ENCODE data around the gene TAS1R3. TPM values are rescaled to one million over a fixed set of nuclear protein-coding genes. Genes with fewer than 3 reads are reported as not detected.
A peak's percentile ranks its signal among the peaks of the same experiment; 100 is the strongest.

TAS1R3 gene
- total RNA-seq, 2 donors from 2014 or later, result 0.09 to 0.35 TPM

- Mint-ChIP-seq H3K4me1 (peaks cover 20% of the 10 kb centered on the region), H3K27me3 (ENCODE audit: insufficient read depth) (peaks cover 10% of the 10 kb centered on the region), H3K36me3 (ENCODE audit: low read depth) (no peaks in the 10 kb centered on the region), H3K27ac (no peak overlapping the region), H3K9me3 (no peaks in the 10 kb centered on the region), H3K4me3 (no peak overlapping the region)
- no peak for TF ChIP-seq CTCF (conservative IDR thresholded peaks at IDR 0.05)
- WGBS, 2 experiments (ENCODE audit: insufficient coverage in 1 of 2, insufficient read length in 1 of 2), result 85 to 100% methylated on average over 2 to 6 of the region's 6 CpGs
- H3K27me3 ChIP-seq (ENCODE audit: control insufficient read depth, insufficient read depth, low read length, poor library complexity, severe bottlenecking), result no peaks in the 10 kb centered on the region
- H3K27ac ChIP-seq (ENCODE audit: low read depth, low read length), result peak overlapping the region; percentile 94
- no peak overlapping the region for H3K9ac ChIP-seq (ENCODE audit: extremely low read depth, low read length, poor library complexity, severe bottlenecking)
- H3K4me1 ChIP-seq (ENCODE audit: control insufficient read depth, insufficient read depth, low read length), result peaks cover 3% of the 10 kb centered on the region
- no peak for DNase-seq
- no peaks in the 10 kb centered on the region for H3K9me3 ChIP-seq (ENCODE audit: control insufficient read depth, low read length)
- H3K4me3 ChIP-seq (ENCODE audit: low read length), result peak overlapping the region; percentile 81
- no peaks in the 10 kb centered on the region for H3K36me3 ChIP-seq (ENCODE audit: control insufficient read depth, insufficient read depth, low read length)
Measured at GRCh38 chr1:1359308-1359663, 28.2 kb downstream of the TAS1R3 start.

- Histone ChIP-seq H3K9me3 (ENCODE audit: control insufficient read depth, low read length) (no peaks in the 10 kb centered on the region), H3K4me3 (ENCODE audit: low read length) (no peak overlapping the region), H3K36me3 (ENCODE audit: control insufficient read depth, insufficient read depth, low read length) (no peaks in the 10 kb centered on the region), H3K27me3 (ENCODE audit: control insufficient read depth, insufficient read depth, low read length, poor library complexity, severe bottlenecking) (no peaks in the 10 kb centered on the region), H3K4me1 (ENCODE audit: control insufficient read depth, insufficient read depth, low read length) (peaks cover 3% of the 10 kb centered on the region), H3K9ac (ENCODE audit: extremely low read depth, low read length, poor library complexity, severe bottlenecking) (no peak overlapping the region), H3K27ac (ENCODE audit: low read depth, low read length) (peak overlapping the region; percentile 94)
- no peak for DNase-seq
- 64 to 81% methylated on average over 16 to 28 of the region's 28 CpGs for WGBS, 2 experiments (ENCODE audit: insufficient coverage in 1 of 2, insufficient read length in 1 of 2)
- peaks cover 20% of the 10 kb centered on the region for H3K4me1 Mint-ChIP-seq
- no peaks in the 10 kb centered on the region for H3K9me3 Mint-ChIP-seq
- H3K4me3 Mint-ChIP-seq, result no peak overlapping the region
- H3K36me3 Mint-ChIP-seq (ENCODE audit: low read depth), result no peaks in the 10 kb centered on the region
- no peak for TF ChIP-seq CTCF (conservative IDR thresholded peaks at IDR 0.05)
- H3K27ac Mint-ChIP-seq, result no peak overlapping the region
- peaks cover 9% of the 10 kb centered on the region for H3K27me3 Mint-ChIP-seq (ENCODE audit: insufficient read depth)
Measured at GRCh38 chr1:1359664-1360468, 28.8 kb downstream of the TAS1R3 start.

DNA sequence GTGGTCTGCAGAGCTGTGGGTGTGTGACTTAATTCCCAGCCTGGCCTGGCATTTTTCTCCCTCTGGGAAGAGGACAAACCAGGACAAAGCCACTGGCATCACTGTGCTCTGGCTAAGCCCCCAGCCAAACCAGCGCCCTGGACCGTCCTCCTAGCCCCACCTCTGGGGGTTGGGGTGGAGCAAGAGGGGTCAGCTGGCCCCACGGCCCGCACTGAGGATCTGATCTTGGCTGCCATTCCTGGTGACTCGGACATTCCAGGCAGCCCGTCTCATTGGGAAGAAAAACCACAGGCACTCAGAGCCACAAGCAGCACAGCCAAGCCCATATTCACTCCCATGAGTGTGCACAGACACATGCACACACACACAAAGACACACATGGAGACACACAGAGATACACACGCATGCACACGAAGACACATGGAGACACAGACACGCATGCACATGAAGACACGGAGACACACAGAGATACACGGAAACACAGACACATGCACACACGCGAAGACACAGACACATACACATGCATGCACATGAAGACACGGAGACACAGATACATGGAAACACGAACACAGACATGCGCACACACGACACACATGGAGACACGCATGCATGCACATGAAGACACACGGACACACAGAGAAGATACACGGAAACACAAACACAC is 29.6 kb downstream of the TAS1R3 start:
- H3K27ac ChIP-seq (ENCODE audit: low read depth, low read length), result no peak overlapping the region
- H3K9me3 Mint-ChIP-seq, result no peaks in the 10 kb centered on the region
- H3K9me3 ChIP-seq (ENCODE audit: control insufficient read depth, low read length), result no peaks in the 10 kb centered on the region
- H3K4me1 Mint-ChIP-seq, result peaks cover 20% of the 10 kb centered on the region
- no peak for TF ChIP-seq CTCF (conservative IDR thresholded peaks at IDR 0.05)
- no peaks in the 10 kb centered on the region for H3K36me3 ChIP-seq (ENCODE audit: control insufficient read depth, insufficient read depth, low read length)
- no peak overlapping the region for H3K9ac ChIP-seq (ENCODE audit: extremely low read depth, low read length, poor library complexity, severe bottlenecking)
- H3K27me3 Mint-ChIP-seq (ENCODE audit: insufficient read depth), result peaks cover 8% of the 10 kb centered on the region
- H3K4me1 ChIP-seq (ENCODE audit: control insufficient read depth, insufficient read depth, low read length), result peaks cover 3% of the 10 kb centered on the region
- H3K36me3 Mint-ChIP-seq (ENCODE audit: low read depth), result no peaks in the 10 kb centered on the region
- H3K4me3 ChIP-seq (ENCODE audit: low read length), result no peak overlapping the region
- H3K27ac Mint-ChIP-seq, result peak overlapping the region; percentile 39
- no peak overlapping the region for H3K4me3 Mint-ChIP-seq
- 89 to 90% methylated on average over 14 to 20 of the region's 20 CpGs for WGBS, 2 experiments (ENCODE audit: insufficient coverage in 1 of 2, insufficient read length in 1 of 2)
- H3K27me3 ChIP-seq (ENCODE audit: control insufficient read depth, insufficient read depth, low read length, poor library complexity, severe bottlenecking), result no peaks in the 10 kb centered on the region
- DNase-seq, result peak; percentile 81
